ENCODE measurements around the gene STUM. TPM values are rescaled to one million over a fixed set of nuclear protein-coding genes. Genes with fewer than 3 reads are reported as not detected.

Gene STUM
- total RNA-seq, 1 donor from 2014 or later, result 0.08 TPM

DNA sequence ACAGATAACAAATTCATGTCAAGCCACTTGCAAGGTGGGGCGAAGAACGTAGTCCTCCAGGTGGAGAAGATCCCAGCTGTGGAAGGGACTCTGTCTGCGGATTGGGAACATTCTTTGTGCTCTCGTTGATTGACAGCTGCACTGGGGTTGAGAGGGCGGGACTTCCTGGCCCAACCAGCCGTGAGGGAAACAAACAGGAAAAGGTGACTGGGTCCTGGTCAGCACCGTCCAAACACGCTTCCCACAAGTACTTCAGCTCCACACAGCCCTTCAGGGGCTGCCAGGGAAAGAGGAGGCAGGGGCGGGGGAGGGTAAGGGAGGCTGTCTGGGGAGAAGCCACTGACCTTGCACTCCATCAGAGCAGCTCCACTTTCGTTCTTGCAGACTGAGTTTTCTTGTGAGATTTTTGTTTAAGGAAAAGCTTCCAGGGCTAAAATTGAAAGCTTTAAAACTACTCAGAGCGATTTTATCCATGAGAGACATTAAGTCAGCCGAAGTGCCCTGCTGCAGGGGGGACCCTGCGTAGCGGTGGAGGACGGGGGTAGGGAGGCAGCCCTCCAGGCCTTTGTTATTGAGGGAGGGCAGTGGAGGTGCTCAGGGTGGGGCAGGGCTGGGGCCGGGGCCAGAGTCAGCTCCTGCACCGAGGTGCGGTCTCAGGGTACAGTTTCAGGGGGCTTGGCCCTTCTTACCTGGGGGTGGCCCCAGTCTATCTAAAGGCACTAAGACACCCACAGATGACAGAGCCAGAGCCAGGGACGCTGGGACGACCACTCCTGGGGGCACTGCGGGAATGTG, 21.6 kb upstream of the STUM start:
- H3K36me3 Mint-ChIP-seq (ENCODE audit: low read depth, unreplicated experiment), result no peaks in the 10 kb centered on the region
- peaks cover 4% of the 10 kb centered on the region for H3K4me1 Mint-ChIP-seq (ENCODE audit: unreplicated experiment)
- H3K27ac Mint-ChIP-seq (ENCODE audit: unreplicated experiment), result no peak overlapping the region
- TF ChIP-seq, protein P1, sequence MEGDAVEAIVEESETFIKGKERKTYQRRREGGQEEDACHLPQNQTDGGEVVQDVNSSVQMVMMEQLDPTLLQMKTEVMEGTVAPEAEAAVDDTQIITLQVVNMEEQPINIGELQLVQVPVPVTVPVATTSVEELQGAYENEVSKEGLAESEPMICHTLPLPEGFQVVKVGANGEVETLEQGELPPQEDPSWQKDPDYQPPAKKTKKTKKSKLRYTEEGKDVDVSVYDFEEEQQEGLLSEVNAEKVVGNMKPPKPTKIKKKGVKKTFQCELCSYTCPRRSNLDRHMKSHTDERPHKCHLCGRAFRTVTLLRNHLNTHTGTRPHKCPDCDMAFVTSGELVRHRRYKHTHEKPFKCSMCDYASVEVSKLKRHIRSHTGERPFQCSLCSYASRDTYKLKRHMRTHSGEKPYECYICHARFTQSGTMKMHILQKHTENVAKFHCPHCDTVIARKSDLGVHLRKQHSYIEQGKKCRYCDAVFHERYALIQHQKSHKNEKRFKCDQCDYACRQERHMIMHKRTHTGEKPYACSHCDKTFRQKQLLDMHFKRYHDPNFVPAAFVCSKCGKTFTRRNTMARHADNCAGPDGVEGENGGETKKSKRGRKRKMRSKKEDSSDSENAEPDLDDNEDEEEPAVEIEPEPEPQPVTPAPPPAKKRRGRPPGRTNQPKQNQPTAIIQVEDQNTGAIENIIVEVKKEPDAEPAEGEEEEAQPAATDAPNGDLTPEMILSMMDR (IDR thresholded peaks at IDR 0.05; ENCODE audit: unreplicated experiment), result no peak
- H3K27me3 Mint-ChIP-seq (ENCODE audit: unreplicated experiment), result peaks cover 1% of the 10 kb centered on the region
- H3K9me3 Mint-ChIP-seq (ENCODE audit: unreplicated experiment), result no peaks in the 10 kb centered on the region
- H3K4me3 Mint-ChIP-seq (ENCODE audit: unreplicated experiment), result no peak overlapping the region
- peak; percentile 48 for DNase-seq (ENCODE audit: low spot score)

DNA sequence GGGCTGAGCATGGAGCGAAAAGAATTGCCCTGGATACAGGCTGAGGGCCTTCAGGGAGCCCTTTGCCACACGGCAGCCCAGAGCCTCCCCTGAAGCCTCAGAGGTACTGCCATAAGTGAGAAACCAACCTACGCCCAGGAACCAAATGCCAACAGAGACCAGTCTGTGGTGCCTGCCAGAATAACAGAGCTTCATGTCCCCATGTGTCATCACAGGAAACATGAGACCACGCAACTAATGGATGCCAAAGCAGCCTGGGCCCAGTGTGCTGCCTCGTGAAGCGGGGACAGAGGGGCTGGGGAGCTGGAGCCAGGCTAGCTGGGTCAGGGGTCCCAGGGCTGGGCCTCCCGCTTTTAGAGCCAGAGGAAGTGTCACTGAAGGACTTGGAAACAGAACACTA, 18.7 kb upstream of the STUM start:
- Mint-ChIP-seq H3K9me3 (ENCODE audit: unreplicated experiment) (no peaks in the 10 kb centered on the region), H3K27me3 (ENCODE audit: unreplicated experiment) (peaks cover 1% of the 10 kb centered on the region), H3K36me3 (ENCODE audit: low read depth, unreplicated experiment) (no peaks in the 10 kb centered on the region), H3K27ac (ENCODE audit: unreplicated experiment) (no peak overlapping the region), H3K4me3 (ENCODE audit: unreplicated experiment) (no peak overlapping the region), H3K4me1 (ENCODE audit: unreplicated experiment) (peaks cover 4% of the 10 kb centered on the region)
- TF ChIP-seq, protein P1 (IDR thresholded peaks at IDR 0.05; ENCODE audit: unreplicated experiment), result no peak
- no peak for DNase-seq (ENCODE audit: low spot score)

DNA sequence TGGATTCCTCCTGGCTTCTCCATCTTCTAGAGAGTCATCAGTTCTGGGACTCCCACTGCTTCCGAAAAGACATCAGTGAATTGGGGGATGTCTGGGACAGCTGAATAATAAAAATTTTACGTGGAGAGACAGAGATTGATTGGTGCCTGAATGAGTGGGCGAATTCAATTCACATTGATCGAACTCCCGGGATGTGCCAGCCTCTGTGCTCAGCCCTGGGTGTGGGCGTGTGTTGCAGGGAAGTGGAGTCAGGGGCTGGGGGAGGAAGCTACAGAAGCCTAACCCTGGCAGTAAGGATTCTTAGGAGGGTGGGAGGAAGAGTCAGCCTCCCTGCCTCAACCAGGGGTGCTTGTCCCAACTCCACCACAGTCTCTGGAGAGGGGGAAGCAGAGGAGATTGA, 18.0 kb upstream of the STUM start:
- H3K4me3 Mint-ChIP-seq (ENCODE audit: unreplicated experiment), result no peak overlapping the region
- H3K27me3 Mint-ChIP-seq (ENCODE audit: unreplicated experiment), result peaks cover 1% of the 10 kb centered on the region
- H3K27ac Mint-ChIP-seq (ENCODE audit: unreplicated experiment), result no peak overlapping the region
- peaks cover 4% of the 10 kb centered on the region for H3K4me1 Mint-ChIP-seq (ENCODE audit: unreplicated experiment)
- H3K36me3 Mint-ChIP-seq (ENCODE audit: low read depth, unreplicated experiment), result no peaks in the 10 kb centered on the region
- TF ChIP-seq, protein P1 (IDR thresholded peaks at IDR 0.05; ENCODE audit: unreplicated experiment), result no peak
- H3K9me3 Mint-ChIP-seq (ENCODE audit: unreplicated experiment), result no peaks in the 10 kb centered on the region
- DNase-seq (ENCODE audit: low spot score), result no peak

DNA sequence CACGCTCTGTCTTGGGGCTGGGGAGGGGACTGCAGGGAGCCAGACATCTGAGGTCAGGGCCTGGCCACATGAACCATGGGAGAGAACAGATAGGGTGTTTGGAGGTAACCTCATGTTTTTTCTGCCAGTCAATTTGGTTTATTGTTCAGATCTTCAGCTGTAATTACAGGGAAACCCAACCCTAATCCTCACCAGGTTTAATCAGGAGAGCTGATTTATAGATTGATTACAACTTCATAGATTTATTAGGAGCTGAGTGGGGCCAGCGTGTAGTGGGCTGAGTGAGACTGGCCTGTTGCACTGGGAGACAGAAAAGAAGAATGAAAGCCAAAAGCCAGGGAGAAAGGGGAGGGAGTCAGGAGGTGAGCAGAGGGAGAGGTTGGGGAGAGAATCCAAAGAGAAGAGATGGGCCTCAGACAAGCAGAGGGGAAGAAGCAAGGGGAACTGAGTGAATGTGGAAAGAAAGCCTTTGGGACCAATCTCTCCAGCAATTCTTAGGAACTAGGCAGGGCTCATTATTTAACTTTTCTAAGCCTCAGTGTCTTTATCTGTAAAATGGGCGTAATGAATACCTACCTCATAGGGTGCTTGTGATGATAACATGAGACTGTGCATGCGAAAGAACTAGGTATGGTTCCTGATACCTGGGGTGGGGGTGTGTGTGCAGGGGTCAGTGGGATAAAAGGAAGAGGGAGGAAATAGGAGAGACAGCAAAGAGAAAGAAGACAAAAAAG, 17.0 kb upstream of the STUM start:
- H3K27me3 Mint-ChIP-seq (ENCODE audit: unreplicated experiment), result no peaks in the 10 kb centered on the region
- H3K36me3 Mint-ChIP-seq (ENCODE audit: low read depth, unreplicated experiment), result no peaks in the 10 kb centered on the region
- H3K9me3 Mint-ChIP-seq (ENCODE audit: unreplicated experiment), result no peaks in the 10 kb centered on the region
- TF ChIP-seq, protein P1 (IDR thresholded peaks at IDR 0.05; ENCODE audit: unreplicated experiment), result no peak
- peak overlapping the region; percentile 35 for H3K4me3 Mint-ChIP-seq (ENCODE audit: unreplicated experiment)
- H3K4me1 Mint-ChIP-seq (ENCODE audit: unreplicated experiment), result peaks cover 4% of the 10 kb centered on the region
- no peak for DNase-seq (ENCODE audit: low spot score)
- peak overlapping the region; percentile 0 for H3K27ac Mint-ChIP-seq (ENCODE audit: unreplicated experiment)

DNA sequence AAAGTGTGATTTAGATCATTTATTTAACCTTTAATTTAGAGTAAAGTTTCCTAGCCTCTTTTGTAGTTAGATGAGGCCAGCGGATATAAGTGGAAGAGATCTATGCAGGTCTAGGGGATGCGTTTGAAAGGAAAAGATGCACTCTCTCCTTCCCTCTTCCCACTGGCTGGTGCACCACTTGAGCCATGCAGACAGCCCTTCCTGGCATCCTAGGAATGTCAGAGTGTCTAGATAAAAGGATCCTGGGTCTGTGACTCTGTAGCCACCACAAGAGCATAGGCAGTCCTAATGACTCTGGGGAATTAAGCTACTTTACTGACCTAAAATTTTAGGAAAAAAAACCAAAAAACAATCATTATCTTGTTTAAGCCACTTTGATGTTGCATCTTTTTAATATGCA, 16.0 kb upstream of the STUM start:
- Mint-ChIP-seq H3K27me3 (ENCODE audit: unreplicated experiment) (no peaks in the 10 kb centered on the region), H3K4me3 (ENCODE audit: unreplicated experiment) (no peak overlapping the region), H3K36me3 (ENCODE audit: low read depth, unreplicated experiment) (no peaks in the 10 kb centered on the region), H3K4me1 (ENCODE audit: unreplicated experiment) (no peaks in the 10 kb centered on the region), H3K27ac (ENCODE audit: unreplicated experiment) (no peak overlapping the region), H3K9me3 (ENCODE audit: unreplicated experiment) (no peaks in the 10 kb centered on the region)
- TF ChIP-seq, protein P1 (IDR thresholded peaks at IDR 0.05; ENCODE audit: unreplicated experiment), result no peak
- DNase-seq (ENCODE audit: low spot score), result no peak

Data from endothelial cell (in vitro differentiated cells).